IMR-90 (cell line): ENCODE data around the gene TANGO2. TPM values are rescaled to one million over a fixed set of nuclear protein-coding genes. Genes with fewer than 3 reads are reported as not detected.

Source experiments
- ATAC-seq: fragments of 200-7000 bp; cut with Tn5 transposase; 2 replicates; pipeline ENCODE4 v1.9.1; 2020; ENCODE audit warnings: low read depth, mild to moderate bottlenecking, moderate library complexity
- BruUV-seq: library from RNA; stranded (reverse); fragments of 400-500 nt; replicated peaks from 2 replicates; lab custom pipeline; 2021; lab: Mats Ljungman, UMichigan
- CTCF ChIA-PET: fragments of 300-600 bp; formaldehyde crosslinking; extraction: SDS; loops from one replicate; lab custom pipeline; 2021; ENCODE audit warnings: antibody characterized with exemption; lab: Yijun Ruan, JAX
- POLR2A ChIA-PET: fragments of 300-600 bp; sonication (Branson Sonifier 250); formaldehyde crosslinking; loops from one replicate; lab custom pipeline; 2022; ENCODE audit warnings: antibody characterized with exemption; ENCODE audit not compliant: unreplicated experiment; lab: Charles Lee
- DNase-seq: peaks from one replicate; pipeline ENCODE4 v3.0.0; 2013
- H2AFZ ChIP-seq: replicated peaks from 2 replicates; pipeline ENCODE3; 2013; ENCODE audit warnings: low read length, mild to moderate bottlenecking; ENCODE audit not compliant: poor library complexity
- H2AK5ac ChIP-seq: 2 replicates; pipeline ENCODE4 v1.6.1; 2013; ENCODE audit warnings: low read depth, low read length, inconsistent platforms
- H2AK9ac ChIP-seq: replicated peaks from 2 replicates; pipeline ENCODE3; 2013; ENCODE audit warnings: mild to moderate bottlenecking, low read depth, low read length, moderate library complexity; ENCODE audit not compliant: poor library complexity
- H2BK120ac ChIP-seq: 2 replicates; pipeline ENCODE4 v1.6.1; 2013; ENCODE audit warnings: low read depth, low read length, inconsistent platforms
- H2BK15ac ChIP-seq: 3 replicates; pipeline ENCODE4 v1.6.1; 2013; ENCODE audit warnings: low read depth, low read length, inconsistent platforms
- H2BK20ac ChIP-seq: 2 replicates; pipeline ENCODE4 v1.6.1; 2013; ENCODE audit warnings: low read depth, mild to moderate bottlenecking, inconsistent platforms, low read length, moderate library complexity
- H2BK5ac ChIP-seq: 2 replicates; pipeline ENCODE4 v1.6.1; 2013; ENCODE audit warnings: mild to moderate bottlenecking, low read depth, low read length, inconsistent platforms; ENCODE audit not compliant: poor library complexity, severe bottlenecking
- H3K14ac ChIP-seq: replicated peaks from 2 replicates; pipeline ENCODE4 v1.6.1; 2013; ENCODE audit warnings: low read depth, low read length, inconsistent platforms
- H3K18ac ChIP-seq: 2 replicates; pipeline ENCODE4 v1.6.1; 2013; ENCODE audit warnings: low read depth, low read length, control low read depth
- H3K23ac ChIP-seq: 2 replicates; pipeline ENCODE4 v1.6.1; 2013; ENCODE audit warnings: low read depth, low read length, inconsistent platforms
- H3K27ac ChIP-seq: 2 replicates; pipeline ENCODE4 v1.5.1; 2013; ENCODE audit warnings: mild to moderate bottlenecking, control low read depth, low read length; ENCODE audit not compliant: insufficient read depth
- H3K27me3 ChIP-seq: 2 replicates; pipeline ENCODE4 v1.6.1; 2013; ENCODE audit warnings: low read length; ENCODE audit not compliant: control insufficient read depth, insufficient read depth
- H3K36me3 ChIP-seq: 2 replicates; pipeline ENCODE4 v1.6.1; 2013; ENCODE audit warnings: low read length, mixed read lengths; ENCODE audit not compliant: control insufficient read depth, insufficient read depth
- H3K4ac ChIP-seq: 2 replicates; pipeline ENCODE4 v1.6.1; 2013; ENCODE audit warnings: low read depth, low read length, inconsistent platforms
- H3K4me1 ChIP-seq: 2 replicates; pipeline ENCODE4 v1.6.1; 2013; ENCODE audit warnings: low read length, mixed read lengths; ENCODE audit not compliant: control insufficient read depth, insufficient read depth
- H3K4me2 ChIP-seq: 2 replicates; pipeline ENCODE4 v1.6.1; 2013; ENCODE audit warnings: low read depth, mild to moderate bottlenecking, control low read depth, low read length, moderate library complexity
- H3K4me3 ChIP-seq: 2 replicates; pipeline ENCODE4 v1.5.1; 2013; ENCODE audit warnings: low read depth, mild to moderate bottlenecking, control low read depth, low read length, moderate library complexity; ENCODE audit not compliant: insufficient read depth
- H3K56ac ChIP-seq: 2 replicates; pipeline ENCODE4 v1.6.1; 2013; ENCODE audit warnings: low read length, inconsistent platforms; ENCODE audit not compliant: insufficient read depth; ENCODE audit errors: extremely low read depth
- H3K79me1 ChIP-seq, 2 experiments: 2 replicates each; pipeline ENCODE4 v1.6.1; 2013; ENCODE audit warnings: low read length in 2 of 2, inconsistent platforms in 1 of 2, low read depth in 1 of 2
- H3K9ac ChIP-seq: 2 replicates; pipeline ENCODE4 v1.6.1; 2013; ENCODE audit warnings: low read depth, low read length, control low read depth
- H3K9me1 ChIP-seq: 2 replicates; pipeline ENCODE4 v1.6.1; 2013; ENCODE audit warnings: low read length, inconsistent platforms; ENCODE audit not compliant: insufficient read depth
- H3K9me3 ChIP-seq: 2 replicates; pipeline ENCODE4 v1.6.1; 2013; ENCODE audit warnings: low read length; ENCODE audit not compliant: control insufficient read depth, insufficient read depth
- H4K20me1 ChIP-seq: 2 replicates; pipeline ENCODE4 v1.6.1; 2013; ENCODE audit warnings: low read length, inconsistent platforms; ENCODE audit not compliant: insufficient read depth
- H4K5ac ChIP-seq: 2 replicates; pipeline ENCODE4 v1.6.1; 2013; ENCODE audit warnings: mild to moderate bottlenecking, low read depth, low read length, control low read depth
- H4K8ac ChIP-seq, 2 experiments: 2 replicates each; pipeline ENCODE4 v1.6.1; 2013; ENCODE audit warnings: low read depth in 2 of 2, low read length in 2 of 2, control low read depth in 1 of 2, inconsistent platforms in 1 of 2
- H4K91ac ChIP-seq: 2 replicates; pipeline ENCODE4 v1.6.1; 2013; ENCODE audit warnings: low read depth, low read length, inconsistent platforms; ENCODE audit not compliant: insufficient read depth
- BHLHE40 ChIP-seq: fragments of 150-350 bp; IDR thresholded peaks from 2 replicates; pipeline ENCODE4 v1.6.1; 2016; ENCODE audit warnings: mild to moderate bottlenecking, low read depth, low read length
- CHD1 ChIP-seq: IDR thresholded peaks from 2 replicates; pipeline ENCODE4 v1.6.1; 2012; ENCODE audit warnings: low read depth, low read length, improper control_type of control experiment
- CTCF ChIP-seq: conservative IDR thresholded peaks from 2 replicates; pipeline ENCODE4 v1.5.1; 2012; ENCODE audit warnings: mild to moderate bottlenecking, low read depth, low read length, improper control_type of control experiment
- MAFK ChIP-seq: IDR thresholded peaks from 2 replicates; pipeline ENCODE4 v1.6.1; 2012; ENCODE audit warnings: low read depth, low read length, improper control_type of control experiment
- MAZ ChIP-seq: IDR thresholded peaks from 2 replicates; pipeline ENCODE4 v1.6.1; 2012; ENCODE audit warnings: low read depth, mild to moderate bottlenecking, low read length, improper control_type of control experiment, moderate library complexity, borderline replicate concordance
- MXI1 ChIP-seq: IDR thresholded peaks from 2 replicates; pipeline ENCODE4 v1.6.1; 2012; ENCODE audit warnings: low read depth, mild to moderate bottlenecking, low read length, moderate library complexity, borderline replicate concordance
- NFE2L2 ChIP-seq: fragments of 150-350 bp; IDR thresholded peaks from 2 replicates; pipeline ENCODE4 v1.6.1; 2016; ENCODE audit warnings: low read depth, mild to moderate bottlenecking, low read length
- POLR2A ChIP-seq: IDR thresholded peaks from 2 replicates; pipeline ENCODE4 v1.6.1; 2012; ENCODE audit warnings: mild to moderate bottlenecking, low read depth, low read length
- RAD21 ChIP-seq: IDR thresholded peaks from 2 replicates; pipeline ENCODE4 v1.6.1; 2012; ENCODE audit warnings: low read length, improper control_type of control experiment
- RCOR1 ChIP-seq: IDR thresholded peaks from 2 replicates; pipeline ENCODE4 v1.6.1; 2012; ENCODE audit warnings: mild to moderate bottlenecking, low read length, improper control_type of control experiment; ENCODE audit not compliant: insufficient replicate concordance
- RFX5 ChIP-seq: IDR thresholded peaks from 2 replicates; pipeline ENCODE4 v1.8.0; 2012; ENCODE audit warnings: low read depth, mild to moderate bottlenecking, low read length, moderate library complexity
- SMC3 ChIP-seq: fragments of 150-350 bp; IDR thresholded peaks from 2 replicates; pipeline ENCODE4 v1.6.1; 2016; ENCODE audit warnings: low read depth, mild to moderate bottlenecking, antibody characterized with exemption, low read length, moderate library complexity
- WGBS, 2 experiments: methylation state at CpG; one replicate each; pipeline versions ENCODE4 v1.1.5 to v1.1.7; 2013; ENCODE audit warnings: missing lambda C conversion rate in 2 of 2; ENCODE audit not compliant: insufficient read length in 1 of 2; ENCODE audit errors: extremely low coverage in 2 of 2; 5-methylcytosine and 5-hydroxymethylcytosine counted together
- dilution Hi-C: fragments of 300-500 bp; cut with HindIII; formaldehyde crosslinking; loops from one replicate; pipeline ENCODE4 v1.14.3; 2018; ENCODE audit warnings: low sequenced_read_pairs; ENCODE audit not compliant: unreplicated experiment
- in situ Hi-C: fragments of 300-500 bp; cut with MboI; formaldehyde crosslinking; loops from 3 replicates; pipeline ENCODE4 v1.14.3; 2019; ENCODE audit warnings: low sequenced_read_pairs, inconsistent platforms, mixed read lengths
- intact Hi-C: fragments of 100-400 bp; cut with micrococcal nuclease; formaldehyde crosslinking; loops from 2 replicates; pipeline ENCODE4 v1.10.0; 2022
- polyA plus RNA-seq, 3 experiments: library from polyadenylated mRNA; depleted of rRNA; stranded (reverse); fragments of >200 nt; gene quantifications; 2 replicates each; pipeline ENCODE4 v1.2.3, GENCODE V29; 2012; ENCODE audit warnings: low replicate concordance in 1 of 3
- total RNA-seq: library from RNA; depleted of rRNA; stranded (reverse); fragments of >200 nt; gene quantifications from 2 replicates; pipeline ENCODE4 v1.2.3, GENCODE V29; 2012
- TF ChIP-seq, protein P1 (sequence below): fragments of 150-350 bp; IDR thresholded peaks from 2 replicates; pipeline ENCODE4 v1.6.1; 2017; ENCODE audit warnings: mild to moderate bottlenecking, antibody characterized with exemption, low read length, low read depth
- TF ChIP-seq, protein P2 (sequence below): fragments of 150-350 bp; IDR thresholded peaks from 2 replicates; pipeline ENCODE4 v1.6.1; 2016; ENCODE audit warnings: low read depth, mild to moderate bottlenecking, low read length, moderate library complexity, borderline replicate concordance

The TANGO2 gene
- total and polyA plus RNA-seq, 2 of the 4 experiments (the other 2 are of a cell fraction), result 45.1 to 75.1 TPM

DNA sequence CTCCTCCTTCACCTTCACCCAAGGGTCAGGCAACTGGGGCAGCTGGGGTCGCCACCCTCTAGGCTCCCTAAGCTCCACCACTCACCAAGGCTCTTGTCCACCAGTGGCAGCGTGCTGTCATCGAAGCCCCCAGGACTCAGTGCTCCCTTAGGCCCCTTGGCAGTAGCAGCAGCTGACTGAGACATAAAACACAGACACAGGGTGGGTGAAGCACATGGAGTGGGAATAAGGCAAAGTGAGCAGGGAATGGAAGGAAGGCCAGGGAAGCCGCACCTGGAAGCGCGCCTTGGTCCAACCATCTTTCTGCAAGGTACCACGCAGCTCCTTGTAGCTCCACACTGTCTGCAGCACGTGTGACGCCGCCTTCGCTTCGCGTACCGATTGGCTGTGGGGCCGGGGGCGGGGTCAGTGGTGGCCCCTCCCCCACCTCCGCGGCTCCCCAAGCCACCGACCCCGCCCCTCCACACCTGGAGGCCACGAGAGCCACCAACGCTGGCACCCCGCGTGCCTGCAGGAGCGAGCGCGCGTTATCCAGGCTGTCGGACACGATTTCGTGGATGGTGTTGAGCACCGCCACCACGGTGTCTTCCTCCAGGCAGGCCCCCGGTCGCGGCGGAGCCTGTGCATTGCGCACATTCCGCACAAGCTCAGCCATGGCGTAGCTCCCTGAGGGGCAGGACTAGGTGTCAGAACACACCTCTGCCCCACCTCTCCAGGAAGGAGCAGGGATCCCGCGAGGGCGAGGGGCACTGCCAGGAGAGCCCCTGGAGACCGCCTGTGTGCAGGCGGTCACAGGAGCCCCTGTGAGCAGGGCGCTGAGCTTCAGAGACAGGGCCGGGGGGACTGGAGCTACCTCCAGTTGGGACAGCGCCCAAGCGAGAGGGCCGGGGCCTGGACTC is 48.0 kb upstream of the TANGO2 start:
- H2AFZ ChIP-seq, result peak overlapping the region; percentile 32
- H3K79me1 ChIP-seq, result no peaks in the 10 kb centered on the region
- no peak for DNase-seq
- 0 out of 2 replicates have a peak, but pooled peaks cover 1% of the 10 kb centered on the region for H3K4me1 ChIP-seq
- H2BK20ac ChIP-seq, result no peak overlapping the region
- intact Hi-C loops (no loop called here), dilution Hi-C loops (no loop called here), in situ Hi-C loops (loop anchor here (5.0 kb wide), 1 partner anchor 39 kb away; no protein-coding TSS in a partner anchor)
- no peak overlapping the region for H3K4me3 ChIP-seq
- no peaks in the 10 kb centered on the region for H3K9me3 ChIP-seq
- no peak overlapping the region for H3K56ac ChIP-seq
- H3K14ac ChIP-seq, result no peak overlapping the region
- H4K5ac ChIP-seq, result no peak overlapping the region
- H3K9me1 ChIP-seq, result no peaks in the 10 kb centered on the region
- no peak overlapping the region for H2BK15ac ChIP-seq
- no peak overlapping the region for H4K91ac ChIP-seq
- CTCF ChIA-PET, result no interaction called here
- peak overlapping the region; percentile 82 for H2AK9ac ChIP-seq
- no peak overlapping the region for H4K8ac ChIP-seq
- H3K36me3 ChIP-seq, result peaks cover 37% of the 10 kb centered on the region
- H3K18ac ChIP-seq, result no peak overlapping the region
- POLR2A ChIA-PET, result no interaction called here
- no peaks in the 10 kb centered on the region for H3K27me3 ChIP-seq
- H3K27ac ChIP-seq, result no peak overlapping the region
- no peak for ATAC-seq
- H2AK5ac ChIP-seq, result no peak overlapping the region
- H2BK120ac ChIP-seq, result no peak overlapping the region
- H3K23ac ChIP-seq, result no peak overlapping the region
- H3K4ac ChIP-seq, result no peak overlapping the region
- no peak for TF ChIP-seq RFX5
- no peak for TF ChIP-seq RCOR1
- no peak for TF ChIP-seq CTCF
- no peak for TF ChIP-seq CHD1
- no peak for TF ChIP-seq POLR2A
- no peak for TF ChIP-seq RAD21
- no peak for TF ChIP-seq MXI1
- TF ChIP-seq NFE2L2, result no peak
- TF ChIP-seq BHLHE40, result no peak
- TF ChIP-seq, protein P1, sequence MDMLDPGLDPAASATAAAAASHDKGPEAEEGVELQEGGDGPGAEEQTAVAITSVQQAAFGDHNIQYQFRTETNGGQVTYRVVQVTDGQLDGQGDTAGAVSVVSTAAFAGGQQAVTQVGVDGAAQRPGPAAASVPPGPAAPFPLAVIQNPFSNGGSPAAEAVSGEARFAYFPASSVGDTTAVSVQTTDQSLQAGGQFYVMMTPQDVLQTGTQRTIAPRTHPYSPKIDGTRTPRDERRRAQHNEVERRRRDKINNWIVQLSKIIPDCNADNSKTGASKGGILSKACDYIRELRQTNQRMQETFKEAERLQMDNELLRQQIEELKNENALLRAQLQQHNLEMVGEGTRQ, result no peak
- no peak for TF ChIP-seq SMC3
- TF ChIP-seq, protein P2, sequence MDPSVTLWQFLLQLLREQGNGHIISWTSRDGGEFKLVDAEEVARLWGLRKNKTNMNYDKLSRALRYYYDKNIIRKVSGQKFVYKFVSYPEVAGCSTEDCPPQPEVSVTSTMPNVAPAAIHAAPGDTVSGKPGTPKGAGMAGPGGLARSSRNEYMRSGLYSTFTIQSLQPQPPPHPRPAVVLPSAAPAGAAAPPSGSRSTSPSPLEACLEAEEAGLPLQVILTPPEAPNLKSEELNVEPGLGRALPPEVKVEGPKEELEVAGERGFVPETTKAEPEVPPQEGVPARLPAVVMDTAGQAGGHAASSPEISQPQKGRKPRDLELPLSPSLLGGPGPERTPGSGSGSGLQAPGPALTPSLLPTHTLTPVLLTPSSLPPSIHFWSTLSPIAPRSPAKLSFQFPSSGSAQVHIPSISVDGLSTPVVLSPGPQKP, result no peak
- TF ChIP-seq MAZ, result no peak
- TF ChIP-seq MAFK, result no peak
- BruUV-seq, result no TSS peak
- no peak overlapping the region for H2BK5ac ChIP-seq
- WGBS, 2 experiments, result 97% methylated on average over 29 of the region's 50 CpGs; no CpG with 5 or more reads in 1 of the 2 experiments
- no peak overlapping the region for H3K9ac ChIP-seq
- H4K20me1 ChIP-seq, result peaks cover 18% of the 10 kb centered on the region
- no peak overlapping the region for H3K4me2 ChIP-seq
